Sigmoid colon (tissue), 7 donors: Measurements from ENCODE around the gene PNMA6E. TPM values are rescaled to one million over a fixed set of nuclear protein-coding genes. Genes with fewer than 3 reads are reported as not detected.
"Not testable (repeated sequence)": the region's sequence is repeated elsewhere in the genome, so short reads cannot be mapped to it uniquely, and the experiment has no call there.

Experiments used
- DNase-seq: peaks from one replicate; pipeline ENCODE4 v3.0.0-alpha.2; 2019
- H3K27ac ChIP-seq, 4 donors: fragments of 200-600 bp; sonication (generic); one replicate each; pipeline ENCODE4 v1.5.1; 2016 to 2019; ENCODE audit warnings: mild to moderate bottlenecking in 1 of 4
- H3K27me3 ChIP-seq, 3 donors: fragments of 200-600 bp; sonication (generic); one replicate each; pipeline ENCODE4 v1.5.1; 2019; ENCODE audit warnings: mild to moderate bottlenecking in 1 of 3
- H3K36me3 ChIP-seq, 4 donors: fragments of 200-600 bp; sonication (generic); one replicate each; pipeline ENCODE4 v1.5.1; 2016 to 2019
- H3K4me1 ChIP-seq, 4 donors: fragments of 200-600 bp; sonication (generic); one replicate each; pipeline ENCODE4 v1.5.1; 2017 to 2019
- H3K4me3 ChIP-seq, 4 donors: fragments of 200-600 bp; sonication (generic); one replicate each; pipeline ENCODE4 v1.5.1; 2017 to 2019; ENCODE audit warnings: mild to moderate bottlenecking in 2 of 4, moderate library complexity in 1 of 4
- H3K9me3 ChIP-seq, 4 donors: fragments of 200-600 bp in 3 of 4; sonication (generic) in 3 of 4; one replicate each; pipeline versions ENCODE4 v1.5.1 to v1.6.1; 2013 to 2019
- CTCF ChIP-seq, 4 experiments: fragments of 450-650 bp in 3 of 4; fragments of 200-600 bp in 1 of 4; IDR thresholded peaks; one replicate each; pipeline ENCODE4 v1.5.1; 2016 to 2019; ENCODE audit warnings: antibody characterized with exemption in 4 of 4, mild to moderate bottlenecking in 3 of 4, moderate library complexity in 2 of 4
- EP300 ChIP-seq, 4 donors: sonication (generic); formaldehyde crosslinking; IDR thresholded peaks; one replicate each; pipeline ENCODE4 v1.6.1; 2017; ENCODE audit warnings: antibody characterized with exemption in 4 of 4
- POLR2A ChIP-seq, 2 donors: fragments of 450-650 bp; IDR thresholded peaks; one replicate each; pipeline ENCODE4 v1.6.1; 2016; ENCODE audit warnings: antibody characterized with exemption in 2 of 2, mild to moderate bottlenecking in 2 of 2, moderate library complexity in 2 of 2
- POLR2AphosphoS5 ChIP-seq, 4 donors: sonication (generic); formaldehyde crosslinking; IDR thresholded peaks; one replicate each; pipeline ENCODE4 v1.6.1; 2017; ENCODE audit warnings: antibody characterized with exemption in 4 of 4
- WGBS, 2 donors: extraction: QIAGEN DNeasy Blood & Tissue Kit; methylation state at CpG; one replicate each; pipeline ENCODE4 v1.1.7; 2013; 5-methylcytosine and 5-hydroxymethylcytosine counted together
- intact Hi-C: fragments of 100-400 bp; cut with DNase I; formaldehyde crosslinking; loops from one replicate; pipeline ENCODE4 v1.15.1; 2023
- polyA plus RNA-seq, 3 donors: library from polyadenylated mRNA; stranded (reverse); fragments of 200-250 nt; gene quantifications; one replicate each; pipeline ENCODE4 v1.2.3, GENCODE V29; 2013
- total RNA-seq, 4 donors: library from RNA; depleted of rRNA; stranded (reverse); fragments of >200 nt; gene quantifications; one replicate each; pipeline ENCODE4 v1.1.0, GENCODE V29; 2016
- donor health status: healthy with polysubstance abuse.
- donor health status: Bipolar disorder and iron deficiency.
- donor health status: healthy.

The PNMA6E gene
- total and polyA plus RNA-seq, 7 donors = not detected

GRCh38 chrX:153387987-153388721 lies 13.0 kb downstream of the PNMA6E start:
- no peak for DNase-seq
- no peak overlapping the region for H3K27ac ChIP-seq
- WGBS, 2 donors = 81 to 83% methylated on average over 10 of the region's 10 CpGs
- intact Hi-C loops = no loop called here
- no peaks in the 10 kb centered on the region for H3K4me1 ChIP-seq
- no peaks in the 10 kb centered on the region for H3K36me3 ChIP-seq
- no peak overlapping the region for H3K4me3 ChIP-seq
- H3K27me3 ChIP-seq = no peaks in the 10 kb centered on the region
- TF ChIP-seq CTCF (IDR thresholded peaks at IDR 0.05) = no peak
- TF ChIP-seq POLR2AphosphoS5 (IDR thresholded peaks at IDR 0.05) = no peak
- TF ChIP-seq POLR2A (IDR thresholded peaks at IDR 0.05) = no peak
- TF ChIP-seq EP300 (IDR thresholded peaks at IDR 0.05) = no peak
- H3K9me3 ChIP-seq = no peaks in the 10 kb centered on the region

GRCh38 chrX:153387345-153387744 lies 13.8 kb downstream of the PNMA6E start:
- Histone ChIP-seq H3K27ac (no peak overlapping the region), H3K36me3 (no peaks in the 10 kb centered on the region), H3K4me1 (no peaks in the 10 kb centered on the region), H3K4me3 (no peak overlapping the region), H3K27me3 (no peaks in the 10 kb centered on the region), H3K9me3 (no peaks in the 10 kb centered on the region)
- WGBS, 2 donors = 68 to 79% methylated on average over 5 of the region's 5 CpGs
- no peak for DNase-seq
- intact Hi-C loops = no loop called here
- TF ChIP-seq POLR2A (IDR thresholded peaks at IDR 0.05) (no peak), POLR2AphosphoS5 (IDR thresholded peaks at IDR 0.05) (no peak), EP300 (IDR thresholded peaks at IDR 0.05) (no peak), CTCF (IDR thresholded peaks at IDR 0.05) (no peak)

- Histone ChIP-seq H3K4me3 (no peak overlapping the region), H3K27me3 (no peaks in the 10 kb centered on the region), H3K9me3 (no peaks in the 10 kb centered on the region), H3K27ac (no peak overlapping the region), H3K4me1 (no peaks in the 10 kb centered on the region), H3K36me3 (no peaks in the 10 kb centered on the region)
- TF ChIP-seq POLR2A (IDR thresholded peaks at IDR 0.05) = no peak
- no peak for TF ChIP-seq EP300 (IDR thresholded peaks at IDR 0.05)
- no peak for TF ChIP-seq POLR2AphosphoS5 (IDR thresholded peaks at IDR 0.05)
- no peak for TF ChIP-seq CTCF (IDR thresholded peaks at IDR 0.05)
- intact Hi-C loops = no loop called here
- 61 to 74% methylated on average over 5 of the region's 5 CpGs for WGBS, 2 donors
- no peak for DNase-seq
These were observed 15.1 kb downstream of the PNMA6E start for GRCh38 chrX:153386097-153386496.

DNA sequence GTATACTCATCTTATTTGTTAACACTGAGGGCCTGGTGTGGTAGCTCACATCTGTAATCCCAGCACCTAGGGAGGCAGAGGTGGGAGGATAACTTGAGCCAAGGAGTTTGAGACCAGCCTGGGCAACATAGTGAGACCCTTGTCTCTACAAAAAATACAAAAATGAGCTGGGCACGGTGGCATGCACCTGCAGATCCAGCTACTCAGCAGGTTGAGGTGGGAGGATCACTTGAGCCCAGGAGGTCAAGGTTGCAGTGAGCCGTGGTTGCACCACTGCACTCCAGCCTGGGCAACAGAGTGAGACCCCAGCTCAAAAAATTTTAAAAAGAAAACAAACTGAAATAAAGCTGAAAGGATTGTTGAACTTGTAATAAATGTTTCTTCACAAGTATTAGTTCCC lies 16.2 kb downstream of the PNMA6E start:
- H3K4me3 ChIP-seq, H3K27me3 ChIP-seq, intact Hi-C loops, H3K27ac ChIP-seq, H3K36me3 ChIP-seq, DNase-seq, H3K4me1 ChIP-seq, H3K9me3 ChIP-seq: not testable (repeated sequence)
- WGBS, 2 donors = 61 to 78% methylated on average over 2 of the region's 2 CpGs

- intact Hi-C loops = no loop called here
These were observed 16.8 kb downstream of the PNMA6E start for GRCh38 chrX:153384390-153384789.

More at GRCh38 chrX:153384390-153384789, 16.8 kb downstream of the PNMA6E start:
- WGBS, 2 donors = 88 to 91% methylated on average over 6 of the region's 6 CpGs
- TF ChIP-seq EP300 (IDR thresholded peaks at IDR 0.05) = no peak
- H3K9me3 ChIP-seq = no peaks in the 10 kb centered on the region
- H3K4me1 ChIP-seq = no peaks in the 10 kb centered on the region
- H3K36me3 ChIP-seq = no peaks in the 10 kb centered on the region
- no peak overlapping the region for H3K27ac ChIP-seq
- H3K27me3 ChIP-seq = no peaks in the 10 kb centered on the region
- H3K4me3 ChIP-seq = no peak overlapping the region
- no peak for DNase-seq
